ENCODE results near the gene OR6P1. TPM values are rescaled to one million over a fixed set of nuclear protein-coding genes. Genes with fewer than 3 reads are reported as not detected.

Gene OR6P1
- total RNA-seq (2014; rRNA removed) (not detected in 2 replicates), Bru-seq, nascent RNA (not detected), BruChase-seq, experiment 1, labeled RNA remaining after a 6-hour chase (not detected), BruChase-seq, experiment 2, labeled RNA remaining after a 2-hour chase (not detected)
- long read RNA-seq = 0 reads

GRCh38 chr1:158570480-158570879, at the start of gene OR6P1:
TSS of gene OR6P1 (minus strand) at chr1:158570580. CDS start at chr1:158563604, 6,976 bp downstream.
- no peak within 1 kb of the TSS for H3K27ac ChIP-seq (ENCODE audit: low read length)
- no peaks in the 10 kb centered on the region for H3K9me2 ChIP-seq (replicated peaks; ENCODE audit: low read length)
- H3K4me3 ChIP-seq (ENCODE audit: low read length) = no peak within 1 kb of the TSS
- ChIA-PET CTCF (no interaction called here), POLR2A (ENCODE audit: unreplicated experiment) (no interaction called here)
- H3F3A ChIP-seq (ENCODE audit: low read length, unreplicated experiment) = no peaks in the 10 kb centered on the region
- DNase-seq = no peak
- H3K4me1 ChIP-seq (ENCODE audit: insufficient read depth, low read length) = no peaks in the 10 kb centered on the region
- intact Hi-C loops (cut with micrococcal nuclease) = no loop called here
- H3K4me2 ChIP-seq (ENCODE audit: low read length) = no peak within 1 kb of the TSS
- H3K27me3 ChIP-seq (ENCODE audit: low read length) = no peaks in the 10 kb centered on the region
- TF ChIP-seq EZH2 (IDR thresholded peaks at IDR 0.05; ENCODE audit: low read length, unreplicated experiment) (no peak), CTCF (conservative IDR thresholded peaks at IDR 0.05; ENCODE audit: low read depth, low read length) (no peak), EZH2phosphoT487 (IDR thresholded peaks at IDR 0.05; ENCODE audit: borderline replicate concordance, low read length) (no peak)
- no TSS peak for BruUV-seq (replicated peaks)
- H3K36me3 ChIP-seq (ENCODE audit: low read depth, low read length) = no peaks in the 10 kb centered on the region
- no peak within 1 kb of the TSS for H2AFZ ChIP-seq (ENCODE audit: low read length)
- no peaks in the 10 kb centered on the region; the same call in 1 of the 2 replicates for H3K9me3 ChIP-seq (ENCODE audit: low read length)
- ATAC-seq = no peak
- no peaks in the 10 kb centered on the region for H3K79me2 ChIP-seq (ENCODE audit: low read length)
- H3K9ac ChIP-seq (ENCODE audit: low read length) = no peak within 1 kb of the TSS
- no peaks in the 10 kb centered on the region for H4K20me1 ChIP-seq (ENCODE audit: low read length)

GRCh38 chr1:158613764-158614163, 43.4 kb upstream of the OR6P1 start:
- H3K27ac ChIP-seq (ENCODE audit: low read length) = no peak overlapping the region
- no peaks in the 10 kb centered on the region for H3K4me1 ChIP-seq (ENCODE audit: insufficient read depth, low read length)
- H3K79me2 ChIP-seq (ENCODE audit: low read length) = no peaks in the 10 kb centered on the region
- BruUV-seq (replicated peaks) = no TSS peak
- no peaks in the 10 kb centered on the region for H3K36me3 ChIP-seq (ENCODE audit: low read depth, low read length)
- ATAC-seq (no peak), DNase-seq (no peak)
- no peak overlapping the region for H3K9ac ChIP-seq (ENCODE audit: low read length)
- H4K20me1 ChIP-seq (ENCODE audit: low read length) = no peaks in the 10 kb centered on the region
- no peak overlapping the region for H3K4me3 ChIP-seq (ENCODE audit: low read length)
- no peak overlapping the region for H2AFZ ChIP-seq (ENCODE audit: low read length)
- H3F3A ChIP-seq (ENCODE audit: low read length, unreplicated experiment) = no peaks in the 10 kb centered on the region
- H3K27me3 ChIP-seq (ENCODE audit: low read length) = no peaks in the 10 kb centered on the region
- TF ChIP-seq EZH2 (IDR thresholded peaks at IDR 0.05; ENCODE audit: low read length, unreplicated experiment) = no peak
- no peak for TF ChIP-seq EZH2phosphoT487 (IDR thresholded peaks at IDR 0.05; ENCODE audit: borderline replicate concordance, low read length)
- no peak for TF ChIP-seq CTCF (conservative IDR thresholded peaks at IDR 0.05; ENCODE audit: low read depth, low read length)
- no peak overlapping the region for H3K4me2 ChIP-seq (ENCODE audit: low read length)
- no peaks in the 10 kb centered on the region; the same call in 1 of the 2 replicates for H3K9me3 ChIP-seq (ENCODE audit: low read length)
- ChIA-PET POLR2A (ENCODE audit: unreplicated experiment) (no interaction called here), CTCF (no interaction called here)
- intact Hi-C loops (cut with micrococcal nuclease) = no loop called here
- H3K9me2 ChIP-seq (replicated peaks; ENCODE audit: low read length) = no peaks in the 10 kb centered on the region

GRCh38 chr1:158611916-158612315, 41.5 kb upstream of the OR6P1 start:
- Histone ChIP-seq H3K27ac (ENCODE audit: low read length) (no peak overlapping the region), H3K79me2 (ENCODE audit: low read length) (no peaks in the 10 kb centered on the region), H3K9me2 (replicated peaks; ENCODE audit: low read length) (no peaks in the 10 kb centered on the region), H3K9me3 (ENCODE audit: low read length) (no peaks in the 10 kb centered on the region; the same call in 1 of the 2 replicates), H4K20me1 (ENCODE audit: low read length) (no peaks in the 10 kb centered on the region), H2AFZ (ENCODE audit: low read length) (no peak overlapping the region), H3K4me1 (ENCODE audit: insufficient read depth, low read length) (no peaks in the 10 kb centered on the region), H3K4me2 (ENCODE audit: low read length) (no peak overlapping the region), H3F3A (ENCODE audit: low read length, unreplicated experiment) (no peaks in the 10 kb centered on the region), H3K27me3 (ENCODE audit: low read length) (no peaks in the 10 kb centered on the region), H3K9ac (ENCODE audit: low read length) (no peak overlapping the region), H3K4me3 (ENCODE audit: low read length) (no peak overlapping the region), H3K36me3 (ENCODE audit: low read depth, low read length) (no peaks in the 10 kb centered on the region)
- TF ChIP-seq EZH2 (IDR thresholded peaks at IDR 0.05; ENCODE audit: low read length, unreplicated experiment) (no peak), EZH2phosphoT487 (IDR thresholded peaks at IDR 0.05; ENCODE audit: borderline replicate concordance, low read length) (no peak), CTCF (conservative IDR thresholded peaks at IDR 0.05; ENCODE audit: low read depth, low read length) (no peak)
- BruUV-seq (replicated peaks) = no TSS peak
- ChIA-PET POLR2A (ENCODE audit: unreplicated experiment) (no interaction called here), CTCF (no interaction called here)
- DNase-seq = no peak
- no peak for ATAC-seq
- intact Hi-C loops (cut with micrococcal nuclease) = no loop called here

All from PC-3 (cell line).